Natural killer cell (primary cell): ENCODE data around the gene NHSL2. TPM values are rescaled to one million over a fixed set of nuclear protein-coding genes. Genes with fewer than 3 reads are reported as not detected.
A peak's percentile ranks its signal among the peaks of the same experiment; 100 is the strongest.

Experiments
- ATAC-seq, 3 donors: fragments of 150-1000 bp in 2 of 3; fragments of 200-7000 bp in 1 of 3; cut with Tn5 transposase; 1 replicate in 1 of 3; 2 replicates in 2 of 3; pipeline ENCODE4 v1.10.0; 2021; ENCODE audit warnings: mild to moderate bottlenecking in 2 of 3, moderate library complexity in 2 of 3
- DNase-seq, 2 donors: peaks; one replicate each; pipeline versions ENCODE4 v3.0.0 to v3.0.0-alpha.2; 2013 to 2021; ENCODE audit warnings: mixed read lengths in 1 of 2
- H3K27ac ChIP-seq: one replicate; pipeline ENCODE4 v1.5.1; 2013; ENCODE audit warnings: mild to moderate bottlenecking, low read length
- H3K27me3 ChIP-seq: one replicate; pipeline ENCODE4 v1.6.1; 2013; ENCODE audit warnings: low read length; ENCODE audit not compliant: control insufficient read depth, insufficient read depth
- H3K36me3 ChIP-seq: one replicate; pipeline ENCODE4 v1.6.1; 2013; ENCODE audit warnings: low read length; ENCODE audit not compliant: control insufficient read depth, insufficient read depth
- H3K4me1 ChIP-seq: one replicate; pipeline ENCODE4 v1.6.1; 2013; ENCODE audit warnings: low read length; ENCODE audit not compliant: control insufficient read depth, insufficient read depth
- H3K4me3 ChIP-seq: one replicate; pipeline ENCODE4 v1.5.1; 2013; ENCODE audit warnings: low read length
- H3K9me3 ChIP-seq: one replicate; pipeline ENCODE4 v1.6.1; 2013; ENCODE audit warnings: low read length; ENCODE audit not compliant: control insufficient read depth, insufficient read depth
- H3K27ac Mint-ChIP-seq, 2 donors: one replicate each; pipeline ENCODE4 v1.8.0; 2022; ENCODE audit warnings: mild to moderate bottlenecking in 2 of 2, mixed read lengths in 2 of 2, moderate library complexity in 1 of 2
- H3K27me3 Mint-ChIP-seq, 2 donors: one replicate each; pipeline ENCODE4 v1.8.0; 2022; ENCODE audit warnings: low read depth in 2 of 2, mixed read lengths in 2 of 2
- H3K36me3 Mint-ChIP-seq: one replicate; pipeline ENCODE4 v1.8.0; 2022; ENCODE audit warnings: mixed read lengths
- H3K4me1 Mint-ChIP-seq, 2 donors: one replicate each; pipeline ENCODE4 v1.8.0; 2022; ENCODE audit warnings: mixed read lengths in 2 of 2
- H3K4me3 Mint-ChIP-seq: one replicate; pipeline ENCODE4 v1.8.0; 2022; ENCODE audit warnings: mild to moderate bottlenecking, moderate library complexity, mixed read lengths
- H3K9me3 Mint-ChIP-seq, 2 donors: one replicate each; pipeline ENCODE4 v1.8.0; 2022; ENCODE audit warnings: mixed read lengths in 2 of 2
- WGBS: methylation state at CpG from one replicate; pipeline ENCODE4 v1.1.7; 2013; ENCODE audit warnings: missing lambda C conversion rate; ENCODE audit not compliant: insufficient coverage; 5-methylcytosine and 5-hydroxymethylcytosine counted together
- intact Hi-C: fragments of 100-400 bp; cut with micrococcal nuclease; formaldehyde crosslinking; loops from one replicate; pipeline ENCODE4 v1.14.2; 2022
- total RNA-seq, 4 donors: library from RNA; stranded (reverse); fragments of 120-200 nt in 1 of 4; gene quantifications; one replicate each; pipeline versions ENCODE4 v1.2.3 to v1.2.4, GENCODE V29; 2013 to 2022
- TF ChIP-seq, protein P1 (sequence below): fragments of 200-600 bp; IDR thresholded peaks from one replicate; pipeline ENCODE4 v1.8.0; 2022; ENCODE audit warnings: antibody characterized with exemption

NHSL2 gene
- total RNA-seq, 3 donors from 2014 or later (not counting 1 experiment from before 2014, with no cell fraction given), result 15.0 to 32.5 (median 30.8) TPM

DNA sequence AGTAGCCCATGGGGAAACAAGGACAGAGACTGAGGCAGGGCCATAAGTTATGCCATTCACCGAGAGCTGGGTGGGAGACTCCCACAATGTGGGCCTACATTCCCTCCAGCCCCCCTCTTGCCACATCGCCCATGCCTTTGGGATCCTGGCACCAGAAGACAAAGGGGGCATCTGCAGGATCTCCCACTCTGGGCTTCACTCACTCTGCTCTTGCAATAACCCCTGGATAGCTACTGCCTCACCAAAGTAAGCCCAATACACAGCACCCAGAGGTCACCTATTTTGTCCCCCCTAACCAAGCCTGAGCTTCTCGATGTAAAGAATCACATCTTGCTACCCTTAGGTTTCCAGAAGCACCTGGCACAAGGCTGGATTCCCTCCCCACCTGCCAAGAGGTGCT is 221.8 kb downstream of the NHSL2 start:
- Mint-ChIP-seq H3K9me3 (no peaks in the 10 kb centered on the region), H3K36me3 (no peaks in the 10 kb centered on the region), H3K4me1 (peaks cover 8 to 21% of the 10 kb centered on the region in 2 donors), H3K27ac (peak overlapping the region in 1 of 2 donors; percentile 54), H3K27me3 (peaks cover 0 to 9% of the 10 kb centered on the region in 2 donors), H3K4me3 (no peak overlapping the region)
- TF ChIP-seq, protein P1, sequence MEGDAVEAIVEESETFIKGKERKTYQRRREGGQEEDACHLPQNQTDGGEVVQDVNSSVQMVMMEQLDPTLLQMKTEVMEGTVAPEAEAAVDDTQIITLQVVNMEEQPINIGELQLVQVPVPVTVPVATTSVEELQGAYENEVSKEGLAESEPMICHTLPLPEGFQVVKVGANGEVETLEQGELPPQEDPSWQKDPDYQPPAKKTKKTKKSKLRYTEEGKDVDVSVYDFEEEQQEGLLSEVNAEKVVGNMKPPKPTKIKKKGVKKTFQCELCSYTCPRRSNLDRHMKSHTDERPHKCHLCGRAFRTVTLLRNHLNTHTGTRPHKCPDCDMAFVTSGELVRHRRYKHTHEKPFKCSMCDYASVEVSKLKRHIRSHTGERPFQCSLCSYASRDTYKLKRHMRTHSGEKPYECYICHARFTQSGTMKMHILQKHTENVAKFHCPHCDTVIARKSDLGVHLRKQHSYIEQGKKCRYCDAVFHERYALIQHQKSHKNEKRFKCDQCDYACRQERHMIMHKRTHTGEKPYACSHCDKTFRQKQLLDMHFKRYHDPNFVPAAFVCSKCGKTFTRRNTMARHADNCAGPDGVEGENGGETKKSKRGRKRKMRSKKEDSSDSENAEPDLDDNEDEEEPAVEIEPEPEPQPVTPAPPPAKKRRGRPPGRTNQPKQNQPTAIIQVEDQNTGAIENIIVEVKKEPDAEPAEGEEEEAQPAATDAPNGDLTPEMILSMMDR, result no peak
- ATAC-seq, result no peak
- no peaks in the 10 kb centered on the region for H3K27me3 ChIP-seq
- H3K9me3 ChIP-seq, result no peaks in the 10 kb centered on the region
- no peak overlapping the region for H3K27ac ChIP-seq
- 91% methylated on average over 3 of the region's 3 CpGs for WGBS
- H3K4me3 ChIP-seq, result peak overlapping the region; percentile 42
- H3K36me3 ChIP-seq, result peaks cover 7% of the 10 kb centered on the region
- no peak for DNase-seq
- peaks cover 19% of the 10 kb centered on the region for H3K4me1 ChIP-seq
- intact Hi-C loops, result no loop called here

DNA sequence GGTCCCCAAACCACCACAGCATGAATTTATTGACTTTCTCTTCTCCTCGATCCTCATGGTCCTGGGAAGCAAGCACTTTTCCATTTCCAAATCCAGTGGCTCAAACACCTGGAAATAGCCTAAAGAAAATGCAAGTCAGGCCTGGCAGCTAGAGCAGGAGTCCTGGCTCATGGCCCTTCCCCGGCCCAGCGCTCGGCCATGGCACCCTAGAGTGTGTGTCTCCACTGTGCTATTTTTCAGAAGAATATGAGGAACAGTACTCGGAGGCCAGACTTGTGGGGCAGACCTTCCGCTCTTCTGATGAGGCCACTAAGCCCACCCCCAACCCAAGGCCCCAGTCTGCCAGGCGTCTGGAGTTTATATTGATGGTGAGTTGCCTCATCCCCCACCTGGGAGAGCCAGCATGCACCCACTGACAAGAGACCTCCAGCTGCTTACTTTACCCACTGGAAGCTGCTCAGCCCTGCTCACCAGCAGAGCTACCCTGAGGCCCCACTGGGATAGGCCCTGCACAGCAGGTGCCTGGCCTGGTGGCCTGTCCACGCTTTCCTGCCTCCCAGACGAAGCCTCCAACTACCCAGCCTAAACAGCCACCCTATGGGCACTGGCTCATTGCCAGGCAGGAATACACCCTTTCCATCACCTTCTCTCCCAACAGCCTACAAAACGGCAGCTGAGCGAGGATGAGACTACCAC is 223.4 kb downstream of the NHSL2 start:
- TF ChIP-seq, protein P1, result no peak
- Histone ChIP-seq H3K4me1 (peaks cover 19% of the 10 kb centered on the region), H3K27me3 (no peaks in the 10 kb centered on the region), H3K9me3 (no peaks in the 10 kb centered on the region), H3K36me3 (peaks cover 12% of the 10 kb centered on the region), H3K27ac (no peak overlapping the region), H3K4me3 (no peak overlapping the region)
- Mint-ChIP-seq H3K4me1 (peaks cover 4 to 21% of the 10 kb centered on the region in 2 donors), H3K27me3 (peaks cover 0 to 6% of the 10 kb centered on the region in 2 donors), H3K9me3 (no peaks in the 10 kb centered on the region), H3K4me3 (no peak overlapping the region), H3K27ac (no peak overlapping the region), H3K36me3 (no peaks in the 10 kb centered on the region)
- intact Hi-C loops, result no loop called here
- WGBS, result 96% methylated on average over 9 of the region's 11 CpGs
- ATAC-seq, result no peak
- DNase-seq, result no peak

DNA sequence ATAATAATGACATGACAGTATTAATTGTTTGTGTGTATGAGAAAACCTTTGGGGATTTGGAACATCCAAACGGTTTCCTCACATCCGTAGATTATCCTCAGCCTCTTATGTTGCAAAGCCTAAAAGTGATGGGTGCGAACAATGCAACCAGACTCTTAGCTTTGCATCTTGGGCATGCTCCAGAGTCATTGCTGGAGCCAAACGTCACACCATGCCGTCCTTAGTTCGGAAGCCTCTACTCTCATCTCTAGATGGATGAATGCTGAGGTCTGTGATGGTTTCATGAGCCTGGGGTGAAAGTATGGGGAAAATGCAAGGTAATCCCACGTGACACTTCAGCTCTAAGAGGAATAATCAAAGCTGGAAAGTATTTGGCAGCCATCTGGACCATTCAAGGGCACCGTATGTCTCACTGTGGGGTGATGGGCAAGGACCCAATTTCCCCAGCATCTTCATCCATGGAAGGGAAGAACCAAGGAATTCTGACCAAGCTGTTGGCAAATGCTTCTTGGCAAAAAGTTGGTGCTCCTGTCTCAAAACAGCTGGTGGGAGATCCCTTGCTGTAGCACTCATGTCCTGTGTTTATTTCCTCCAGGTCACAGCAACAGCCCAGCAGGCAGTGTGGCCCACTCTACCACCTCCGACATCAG is 227.3 kb downstream of the NHSL2 start:
- peaks cover 4 to 10% of the 10 kb centered on the region in 2 donors for H3K4me1 Mint-ChIP-seq

More for the DNA sequence above, 227.3 kb downstream of the NHSL2 start:
- H3K27ac ChIP-seq, result no peak overlapping the region
- no peak for DNase-seq
- no peaks in the 10 kb centered on the region for H3K9me3 ChIP-seq
- H3K4me1 ChIP-seq, result peaks cover 3% of the 10 kb centered on the region
- Mint-ChIP-seq H3K27me3 (peaks cover 0 to 17% of the 10 kb centered on the region in 2 donors), H3K27ac (no peak overlapping the region), H3K4me3 (no peak overlapping the region), H3K9me3 (no peaks in the 10 kb centered on the region), H3K36me3 (no peaks in the 10 kb centered on the region)
- H3K4me3 ChIP-seq, result no peak overlapping the region
- no peaks in the 10 kb centered on the region for H3K27me3 ChIP-seq
- 95% methylated on average over 8 of the region's 9 CpGs for WGBS
- TF ChIP-seq, protein P1, result no peak
- ATAC-seq, result no peak
- H3K36me3 ChIP-seq, result peaks cover 32% of the 10 kb centered on the region
- intact Hi-C loops, result no loop called here
